ENCODE results near the gene NR1I2. TPM values are rescaled to one million over a fixed set of nuclear protein-coding genes. Genes with fewer than 3 reads are reported as not detected.

NR1I2 gene
- total RNA-seq, 1 donor from 2014 or later, result 0.23 TPM

DNA sequence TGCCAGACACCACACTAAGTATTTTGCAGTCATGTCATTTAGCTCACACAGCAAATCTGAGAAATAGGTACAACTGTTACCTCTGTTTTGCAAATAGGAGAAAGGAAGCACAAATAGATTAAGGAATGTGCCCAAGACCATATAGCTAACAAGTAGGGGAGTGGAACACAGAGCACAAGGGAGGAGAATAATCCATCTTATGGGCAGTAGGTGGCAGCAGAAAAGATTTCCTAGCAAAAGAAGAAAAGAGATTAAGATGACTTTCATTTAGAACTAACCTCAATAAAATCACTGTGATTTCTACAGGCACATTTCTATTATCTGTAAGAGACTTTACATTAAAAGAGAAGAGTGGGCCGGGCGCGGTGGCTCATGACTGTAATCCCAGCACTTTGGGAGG, 49.1 kb downstream of the NR1I2 start:
- Mint-ChIP-seq H3K27me3 (ENCODE audit: unreplicated experiment) (no peaks in the 10 kb centered on the region), H3K36me3 (ENCODE audit: low read depth, unreplicated experiment) (peaks cover 1% of the 10 kb centered on the region), H3K27ac (ENCODE audit: unreplicated experiment) (peak overlapping the region; percentile 62), H3K4me3 (ENCODE audit: unreplicated experiment) (no peak overlapping the region), H3K9me3 (ENCODE audit: unreplicated experiment) (no peaks in the 10 kb centered on the region), H3K4me1 (ENCODE audit: unreplicated experiment) (peaks cover 18% of the 10 kb centered on the region)
- TF ChIP-seq, protein P1, sequence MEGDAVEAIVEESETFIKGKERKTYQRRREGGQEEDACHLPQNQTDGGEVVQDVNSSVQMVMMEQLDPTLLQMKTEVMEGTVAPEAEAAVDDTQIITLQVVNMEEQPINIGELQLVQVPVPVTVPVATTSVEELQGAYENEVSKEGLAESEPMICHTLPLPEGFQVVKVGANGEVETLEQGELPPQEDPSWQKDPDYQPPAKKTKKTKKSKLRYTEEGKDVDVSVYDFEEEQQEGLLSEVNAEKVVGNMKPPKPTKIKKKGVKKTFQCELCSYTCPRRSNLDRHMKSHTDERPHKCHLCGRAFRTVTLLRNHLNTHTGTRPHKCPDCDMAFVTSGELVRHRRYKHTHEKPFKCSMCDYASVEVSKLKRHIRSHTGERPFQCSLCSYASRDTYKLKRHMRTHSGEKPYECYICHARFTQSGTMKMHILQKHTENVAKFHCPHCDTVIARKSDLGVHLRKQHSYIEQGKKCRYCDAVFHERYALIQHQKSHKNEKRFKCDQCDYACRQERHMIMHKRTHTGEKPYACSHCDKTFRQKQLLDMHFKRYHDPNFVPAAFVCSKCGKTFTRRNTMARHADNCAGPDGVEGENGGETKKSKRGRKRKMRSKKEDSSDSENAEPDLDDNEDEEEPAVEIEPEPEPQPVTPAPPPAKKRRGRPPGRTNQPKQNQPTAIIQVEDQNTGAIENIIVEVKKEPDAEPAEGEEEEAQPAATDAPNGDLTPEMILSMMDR (IDR thresholded peaks at IDR 0.05; ENCODE audit: unreplicated experiment), result no peak
- DNase-seq (ENCODE audit: low spot score), result no peak

DNA sequence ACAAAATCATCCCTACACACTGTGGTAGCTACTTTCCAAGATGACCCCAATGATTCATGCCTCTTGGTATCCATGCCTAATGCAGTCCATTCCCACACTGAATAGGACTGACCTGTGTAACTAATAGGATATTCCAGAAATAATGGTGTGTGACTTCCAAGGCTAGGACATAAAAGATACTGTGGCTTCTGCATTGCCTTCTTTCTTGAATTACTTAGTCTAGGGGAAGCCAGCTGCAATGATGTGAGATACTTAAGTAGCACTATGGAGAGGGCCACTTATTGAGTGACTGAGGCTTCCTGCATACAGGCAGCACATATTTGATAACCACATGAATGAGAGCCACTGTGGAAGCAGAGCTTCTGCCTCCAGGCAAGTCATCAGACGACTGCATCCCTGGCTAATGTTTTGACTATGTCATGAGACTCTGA, 50.1 kb downstream of the NR1I2 start:
- no peak for DNase-seq (ENCODE audit: low spot score)
- no peak overlapping the region for H3K4me3 Mint-ChIP-seq (ENCODE audit: unreplicated experiment)
- no peak overlapping the region for H3K27ac Mint-ChIP-seq (ENCODE audit: unreplicated experiment)
- H3K36me3 Mint-ChIP-seq (ENCODE audit: low read depth, unreplicated experiment), result no peaks in the 10 kb centered on the region
- TF ChIP-seq, protein P1 (IDR thresholded peaks at IDR 0.05; ENCODE audit: unreplicated experiment), result no peak
- H3K4me1 Mint-ChIP-seq (ENCODE audit: unreplicated experiment), result peaks cover 18% of the 10 kb centered on the region
- H3K9me3 Mint-ChIP-seq (ENCODE audit: unreplicated experiment), result no peaks in the 10 kb centered on the region
- no peaks in the 10 kb centered on the region for H3K27me3 Mint-ChIP-seq (ENCODE audit: unreplicated experiment)

DNA sequence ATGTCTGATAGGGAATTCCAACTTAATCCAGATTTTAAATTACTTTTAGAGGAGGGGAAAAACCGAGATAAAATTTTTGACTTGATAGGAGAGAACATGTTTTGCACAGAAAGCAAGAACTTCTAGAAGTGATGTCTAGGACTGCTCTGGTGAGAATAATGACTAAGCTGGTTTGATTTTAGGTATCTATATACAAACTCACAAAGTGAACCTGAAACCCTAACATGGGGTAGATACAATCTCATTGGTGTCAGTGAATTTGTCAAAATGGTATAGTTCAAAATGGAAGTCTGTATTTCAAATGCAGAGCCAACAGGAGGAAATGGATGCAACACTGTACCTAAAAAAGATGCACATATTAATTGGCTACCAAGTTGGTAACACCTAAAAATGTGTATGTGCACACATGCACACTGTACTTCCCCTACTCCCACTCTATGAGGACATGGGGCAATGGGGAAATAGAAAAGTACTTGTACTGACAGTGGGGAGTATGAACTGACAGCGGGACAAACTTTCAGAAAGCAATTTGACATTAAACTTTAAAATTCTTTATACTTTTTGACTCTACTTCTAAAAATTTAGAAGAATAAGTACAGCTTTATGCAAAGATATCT, 53.0 kb downstream of the NR1I2 start:
- no peaks in the 10 kb centered on the region for H3K27me3 Mint-ChIP-seq (ENCODE audit: unreplicated experiment)
- H3K4me1 Mint-ChIP-seq (ENCODE audit: unreplicated experiment), result peaks cover 18% of the 10 kb centered on the region
- no peaks in the 10 kb centered on the region for H3K36me3 Mint-ChIP-seq (ENCODE audit: low read depth, unreplicated experiment)
- TF ChIP-seq, protein P1 (IDR thresholded peaks at IDR 0.05; ENCODE audit: unreplicated experiment), result no peak
- no peaks in the 10 kb centered on the region for H3K9me3 Mint-ChIP-seq (ENCODE audit: unreplicated experiment)
- no peak overlapping the region for H3K27ac Mint-ChIP-seq (ENCODE audit: unreplicated experiment)
- DNase-seq (ENCODE audit: low spot score), result no peak
- no peak overlapping the region for H3K4me3 Mint-ChIP-seq (ENCODE audit: unreplicated experiment)

DNA sequence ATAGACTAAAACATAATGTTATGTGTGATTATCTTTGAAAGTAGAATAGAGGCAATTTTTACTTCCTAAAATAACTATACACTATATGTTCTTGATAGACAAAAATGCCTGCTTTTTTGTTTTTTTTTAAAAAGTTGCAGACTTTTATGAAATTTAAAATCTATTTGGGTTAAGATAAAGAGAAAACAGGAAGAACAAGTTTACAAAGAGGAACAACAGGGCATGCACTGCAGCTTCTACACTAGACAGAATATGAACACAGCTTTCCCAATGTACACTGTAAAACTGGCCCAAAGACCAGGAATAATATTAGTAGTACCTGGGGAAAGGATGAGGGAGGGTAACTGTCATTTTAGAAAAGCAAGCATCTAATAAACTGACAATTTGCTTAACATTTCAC, 53.7 kb downstream of the NR1I2 start:
- TF ChIP-seq, protein P1 (IDR thresholded peaks at IDR 0.05; ENCODE audit: unreplicated experiment), result no peak
- DNase-seq (ENCODE audit: low spot score), result no peak
- H3K27me3 Mint-ChIP-seq (ENCODE audit: unreplicated experiment), result no peaks in the 10 kb centered on the region
- H3K27ac Mint-ChIP-seq (ENCODE audit: unreplicated experiment), result no peak overlapping the region
- no peaks in the 10 kb centered on the region for H3K36me3 Mint-ChIP-seq (ENCODE audit: low read depth, unreplicated experiment)
- H3K4me3 Mint-ChIP-seq (ENCODE audit: unreplicated experiment), result no peak overlapping the region
- H3K4me1 Mint-ChIP-seq (ENCODE audit: unreplicated experiment), result peaks cover 18% of the 10 kb centered on the region
- H3K9me3 Mint-ChIP-seq (ENCODE audit: unreplicated experiment), result no peaks in the 10 kb centered on the region

DNA sequence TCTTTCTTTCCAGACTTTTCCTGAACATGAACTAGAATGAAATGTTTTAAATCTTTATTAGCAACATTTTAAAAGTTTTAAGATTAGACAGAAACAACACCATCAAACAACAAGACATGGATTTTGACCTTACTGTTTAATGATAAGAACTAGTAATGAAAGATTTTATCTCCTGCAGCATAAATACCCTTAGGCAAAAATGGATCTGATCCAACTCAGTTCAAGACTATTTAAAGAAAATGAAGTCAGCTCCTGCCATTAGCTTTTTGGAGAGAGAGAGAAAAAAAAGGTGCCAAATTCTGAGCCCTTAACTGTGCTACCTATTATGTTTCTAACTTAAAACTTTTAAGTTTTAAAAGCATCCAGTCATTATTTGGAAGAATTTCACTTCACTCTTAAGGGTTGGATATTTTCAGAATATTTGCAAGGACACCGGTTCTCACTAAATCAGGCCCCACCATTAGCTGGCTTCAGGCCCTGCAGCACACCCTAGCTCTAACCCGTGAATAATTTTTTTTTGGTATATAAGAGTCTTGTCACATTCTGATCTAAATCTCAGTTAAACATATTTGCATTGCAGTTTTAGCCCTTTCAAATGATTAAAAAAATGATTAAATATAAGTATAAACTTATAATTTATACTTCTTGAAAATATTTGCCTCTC, 60.0 kb downstream of the NR1I2 start:
- Mint-ChIP-seq H3K4me3 (ENCODE audit: unreplicated experiment) (no peak overlapping the region), H3K4me1 (ENCODE audit: unreplicated experiment) (no peaks in the 10 kb centered on the region)
- DNase-seq (ENCODE audit: low spot score), result no peak

More for the DNA sequence above, 60.0 kb downstream of the NR1I2 start:
- Mint-ChIP-seq H3K27me3 (ENCODE audit: unreplicated experiment) (peaks cover 6% of the 10 kb centered on the region), H3K27ac (ENCODE audit: unreplicated experiment) (no peak overlapping the region), H3K9me3 (ENCODE audit: unreplicated experiment) (no peaks in the 10 kb centered on the region), H3K36me3 (ENCODE audit: low read depth, unreplicated experiment) (peaks cover 27% of the 10 kb centered on the region)
- TF ChIP-seq, protein P1 (IDR thresholded peaks at IDR 0.05; ENCODE audit: unreplicated experiment), result no peak

Measured in endothelial cell (in vitro differentiated cells).